HG02970 (cell line): Measurements from ENCODE around the gene RPL22.

Source experiments
- ATAC-seq: cut with Tn5 transposase; IDR thresholded peaks from one replicate; pipeline ENCODE4 v1.9.1; 2021; ENCODE audit warnings: mild to moderate bottlenecking, moderate library complexity, moderate number of reproducible peaks; ENCODE audit not compliant: unreplicated experiment, low FRiP score

Gene RPL22

GRCh38 chr1:6162341-6162740 is 37.1 kb downstream of the RPL22 start:
- ATAC-seq, result no peak

GRCh38 chr1:6158181-6158580 is 41.2 kb downstream of the RPL22 start:
- no peak for ATAC-seq

GRCh38 chr1:6157528-6158174 is 41.7 kb downstream of the RPL22 start:
- no peak for ATAC-seq

GRCh38 chr1:6157132-6157527 is 42.3 kb downstream of the RPL22 start:
- ATAC-seq, result no peak

- ATAC-seq, result no peak
Measured at GRCh38 chr1:6154525-6155319, 44.7 kb downstream of the RPL22 start.

GRCh38 chr1:6152882-6153281 is 46.5 kb downstream of the RPL22 start:
- no peak for ATAC-seq

- ATAC-seq, result no peak
Measured at GRCh38 chr1:6152181-6152580, 47.2 kb downstream of the RPL22 start.

GRCh38 chr1:6151291-6151822 is 48.0 kb downstream of the RPL22 start:
- no peak for ATAC-seq

GRCh38 chr1:6150006-6150938 is 49.1 kb downstream of the RPL22 start:
- ATAC-seq, result no peak

- ATAC-seq, result no peak
Measured at GRCh38 chr1:6149597-6149996, 49.8 kb downstream of the RPL22 start.

- ATAC-seq, result no peak
Measured at GRCh38 chr1:6148497-6149241, 50.7 kb downstream of the RPL22 start.

- ATAC-seq, result no peak
Measured at GRCh38 chr1:6145864-6146410, 53.5 kb downstream of the RPL22 start.

GRCh38 chr1:6145396-6145750 is 54.0 kb downstream of the RPL22 start:
- ATAC-seq, result no peak

- no peak for ATAC-seq
Measured at GRCh38 chr1:6144647-6145395, 54.6 kb downstream of the RPL22 start.

GRCh38 chr1:6144175-6144574 is 55.2 kb downstream of the RPL22 start:
- no peak for ATAC-seq

GRCh38 chr1:6143395-6143794 is 56.0 kb downstream of the RPL22 start:
- no peak for ATAC-seq

GRCh38 chr1:6142734-6143133 is 56.7 kb downstream of the RPL22 start:
- ATAC-seq, result no peak

- ATAC-seq, result no peak
Measured at GRCh38 chr1:6142036-6142621, 57.3 kb downstream of the RPL22 start.

GRCh38 chr1:6141592-6141991 is 57.8 kb downstream of the RPL22 start:
- no peak for ATAC-seq
